Activated B cell treated with CpG ODN at 0.5 μM for 24 hours (primary cell): ENCODE data around the gene DNAJC1. TPM values are rescaled to one million over a fixed set of nuclear protein-coding genes. Genes with fewer than 3 reads are reported as not detected.

Experiments used
- ATAC-seq: fragments of 200-7000 bp; cut with Tn5 transposase; one replicate; pipeline ENCODE4 v1.10.0; 2021; ENCODE audit warnings: low read depth, mild to moderate bottlenecking, moderate library complexity
- CTCF ChIA-PET: fragments of 350-600 bp; sonication (Branson Sonifier 250); formaldehyde crosslinking; loops from one replicate; lab custom pipeline; 2021; ENCODE audit warnings: antibody characterized with exemption; lab: Charles Lee
- POLR2A ChIA-PET: fragments of 350-600 bp; sonication (Branson Sonifier 250); formaldehyde crosslinking; loops from one replicate; lab custom pipeline; 2021; ENCODE audit warnings: antibody characterized with exemption; lab: Charles Lee
- DNase-seq: peaks from one replicate; pipeline ENCODE4 v3.0.0; 2022
- H3K27ac Mint-ChIP-seq: one replicate; pipeline ENCODE4 v1.8.0; 2020; ENCODE audit warnings: mixed read lengths
- H3K27me3 Mint-ChIP-seq: one replicate; pipeline ENCODE4 v1.8.0; 2021; ENCODE audit warnings: mixed read lengths
- H3K36me3 Mint-ChIP-seq: one replicate; pipeline ENCODE4 v1.8.0; 2021; ENCODE audit warnings: low read depth, mixed read lengths
- H3K4me1 Mint-ChIP-seq: one replicate; pipeline ENCODE4 v1.8.0; 2021; ENCODE audit warnings: mixed read lengths
- H3K4me3 Mint-ChIP-seq: one replicate; pipeline ENCODE4 v1.8.0; 2020; ENCODE audit warnings: mild to moderate bottlenecking, mixed read lengths
- H3K9me3 Mint-ChIP-seq: one replicate; pipeline ENCODE4 v1.8.0; 2020; ENCODE audit warnings: mixed read lengths
- intact Hi-C: fragments of 100-400 bp; cut with micrococcal nuclease; formaldehyde crosslinking; loops from one replicate; pipeline ENCODE4 v1.15.1; 2024
- total RNA-seq: library from RNA; stranded (reverse); gene quantifications from 2 replicates; pipeline ENCODE4 v1.2.3, GENCODE V29; 2022
- TF ChIP-seq, protein P1 (sequence below): fragments of 200-600 bp; IDR thresholded peaks from one replicate; pipeline ENCODE4 v1.8.0; 2022; ENCODE audit warnings: antibody characterized with exemption, mild to moderate bottlenecking

DNAJC1 gene
- total RNA-seq, 1 donor from 2014 or later: 10.9 TPM

DNA sequence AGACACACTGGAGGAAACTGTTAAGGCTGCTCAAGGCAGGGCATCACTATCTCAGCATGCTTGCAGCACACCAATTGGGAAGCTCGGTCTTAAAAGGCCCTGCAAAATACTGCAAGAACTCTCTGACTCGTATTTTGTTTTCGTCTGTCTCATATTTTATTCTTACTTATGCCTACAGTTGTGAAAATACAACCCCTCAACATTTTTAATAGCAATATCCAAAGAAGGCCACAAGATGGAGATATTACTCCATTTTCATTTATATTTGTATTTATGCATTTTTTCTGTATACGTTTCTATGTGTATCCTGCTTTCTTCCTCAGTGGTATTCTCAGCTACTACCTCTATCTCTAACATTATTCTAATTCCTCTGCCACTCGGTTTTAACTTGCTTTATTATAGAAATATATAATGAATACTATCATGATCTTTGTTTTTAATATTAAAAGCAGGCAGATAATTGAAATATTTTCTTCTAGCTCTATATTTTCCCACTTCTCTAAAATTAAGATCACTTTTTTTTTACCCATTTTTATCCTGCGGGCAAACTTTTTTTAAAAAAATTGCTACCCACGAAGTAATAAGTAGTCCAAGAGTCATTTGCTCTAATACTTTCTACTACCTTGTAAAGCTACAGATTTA is 10.0 kb downstream of the DNAJC1 start:
- Mint-ChIP-seq H3K27ac (no peak overlapping the region), H3K36me3 (no peaks in the 10 kb centered on the region), H3K9me3 (no peaks in the 10 kb centered on the region), H3K4me1 (no peaks in the 10 kb centered on the region), H3K27me3 (no peaks in the 10 kb centered on the region), H3K4me3 (no peak overlapping the region)
- ChIA-PET CTCF (interaction anchor here (0.6 to 4.5 kb wide), 31 partner anchors 9 to 1300 kb away, joined by 3 to 71 read pairs (median 4); partner anchors contain the start of gene DNAJC1), POLR2A (interaction anchor here (0.7 to 0.9 kb wide), 2 partner anchors 9 to 235 kb away, joined by 4 read pairs; no protein-coding TSS in a partner anchor)
- TF ChIP-seq, protein P1, sequence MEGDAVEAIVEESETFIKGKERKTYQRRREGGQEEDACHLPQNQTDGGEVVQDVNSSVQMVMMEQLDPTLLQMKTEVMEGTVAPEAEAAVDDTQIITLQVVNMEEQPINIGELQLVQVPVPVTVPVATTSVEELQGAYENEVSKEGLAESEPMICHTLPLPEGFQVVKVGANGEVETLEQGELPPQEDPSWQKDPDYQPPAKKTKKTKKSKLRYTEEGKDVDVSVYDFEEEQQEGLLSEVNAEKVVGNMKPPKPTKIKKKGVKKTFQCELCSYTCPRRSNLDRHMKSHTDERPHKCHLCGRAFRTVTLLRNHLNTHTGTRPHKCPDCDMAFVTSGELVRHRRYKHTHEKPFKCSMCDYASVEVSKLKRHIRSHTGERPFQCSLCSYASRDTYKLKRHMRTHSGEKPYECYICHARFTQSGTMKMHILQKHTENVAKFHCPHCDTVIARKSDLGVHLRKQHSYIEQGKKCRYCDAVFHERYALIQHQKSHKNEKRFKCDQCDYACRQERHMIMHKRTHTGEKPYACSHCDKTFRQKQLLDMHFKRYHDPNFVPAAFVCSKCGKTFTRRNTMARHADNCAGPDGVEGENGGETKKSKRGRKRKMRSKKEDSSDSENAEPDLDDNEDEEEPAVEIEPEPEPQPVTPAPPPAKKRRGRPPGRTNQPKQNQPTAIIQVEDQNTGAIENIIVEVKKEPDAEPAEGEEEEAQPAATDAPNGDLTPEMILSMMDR: no peak
- no peak for ATAC-seq
- no peak for DNase-seq
- intact Hi-C loops: loop anchor here (1.0 to 5.0 kb wide), 11 partner anchors 428 to 1534 kb away; no protein-coding TSS in a partner anchor

DNA sequence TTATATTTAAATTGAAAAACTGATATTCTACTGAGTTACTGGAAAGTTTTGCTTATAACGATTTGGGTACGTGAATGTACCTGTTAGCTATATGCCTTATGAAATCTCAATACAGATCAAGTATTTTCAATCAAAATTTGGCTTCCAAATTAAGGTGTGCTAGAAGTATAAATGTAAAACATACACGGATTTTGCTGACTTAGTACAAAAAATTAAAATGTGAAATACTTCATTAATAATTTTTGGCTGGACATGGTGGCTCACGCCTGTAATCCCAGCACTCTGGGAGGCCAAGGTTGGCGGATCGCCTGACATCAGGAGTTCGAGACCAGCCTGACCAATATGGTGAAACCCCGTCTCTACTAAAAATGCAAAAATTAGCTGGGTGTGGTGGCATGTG is 11.7 kb downstream of the DNAJC1 start:
- TF ChIP-seq, protein P1: no peak
- H3K4me1 Mint-ChIP-seq: no peaks in the 10 kb centered on the region
- no peak overlapping the region for H3K4me3 Mint-ChIP-seq
- ChIA-PET CTCF (interaction anchor here (1.1 to 4.5 kb wide), 5 partner anchors 12 to 1002 kb away, joined by 3 to 71 read pairs (median 9); partner anchors contain the start of gene DNAJC1), POLR2A (no interaction called here)
- ATAC-seq: no peak
- no peak overlapping the region for H3K27ac Mint-ChIP-seq
- no peak for DNase-seq
- intact Hi-C loops: loop anchor here (2.0 to 5.0 kb wide), 5 partner anchors 497 to 1536 kb away; no protein-coding TSS in a partner anchor
- no peaks in the 10 kb centered on the region for H3K9me3 Mint-ChIP-seq
- H3K27me3 Mint-ChIP-seq: no peaks in the 10 kb centered on the region
- no peaks in the 10 kb centered on the region for H3K36me3 Mint-ChIP-seq

DNA sequence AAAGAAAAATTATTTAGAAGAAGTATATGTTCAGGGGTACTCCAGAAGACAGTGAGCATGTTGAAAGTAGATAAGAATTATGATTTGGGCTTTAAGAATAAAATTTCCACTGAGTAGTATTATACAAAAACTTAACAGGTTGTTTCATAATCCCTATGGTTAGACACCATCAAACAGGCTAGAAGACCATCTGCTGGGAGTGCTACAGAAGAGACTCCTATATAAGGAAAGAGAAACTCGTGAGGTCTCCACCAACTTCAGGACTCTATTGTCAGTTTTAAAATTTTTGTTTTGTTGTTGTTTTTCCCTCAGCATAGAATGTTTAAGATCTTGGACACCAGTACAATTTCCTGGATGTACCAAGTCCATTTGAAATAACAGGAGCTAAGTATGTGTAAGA is 13.1 kb downstream of the DNAJC1 start:
- no peak for ATAC-seq
- TF ChIP-seq, protein P1: no peak
- no peak overlapping the region for H3K27ac Mint-ChIP-seq
- POLR2A ChIA-PET: no interaction called here
- peaks cover 3% of the 10 kb centered on the region for H3K36me3 Mint-ChIP-seq
- DNase-seq: no peak
- intact Hi-C loops: loop anchor here (5.0 kb wide), 4 partner anchors 582 to 1537 kb away; no protein-coding TSS in a partner anchor
- peaks cover 3% of the 10 kb centered on the region for H3K9me3 Mint-ChIP-seq
- no peaks in the 10 kb centered on the region for H3K4me1 Mint-ChIP-seq
- no peak overlapping the region for H3K4me3 Mint-ChIP-seq
- CTCF ChIA-PET: interaction anchor here (2.0 to 4.5 kb wide), 3 partner anchors 13 to 1000 kb away, joined by 9 to 71 read pairs (median 16); partner anchors contain the start of gene DNAJC1
- H3K27me3 Mint-ChIP-seq: no peaks in the 10 kb centered on the region

DNA sequence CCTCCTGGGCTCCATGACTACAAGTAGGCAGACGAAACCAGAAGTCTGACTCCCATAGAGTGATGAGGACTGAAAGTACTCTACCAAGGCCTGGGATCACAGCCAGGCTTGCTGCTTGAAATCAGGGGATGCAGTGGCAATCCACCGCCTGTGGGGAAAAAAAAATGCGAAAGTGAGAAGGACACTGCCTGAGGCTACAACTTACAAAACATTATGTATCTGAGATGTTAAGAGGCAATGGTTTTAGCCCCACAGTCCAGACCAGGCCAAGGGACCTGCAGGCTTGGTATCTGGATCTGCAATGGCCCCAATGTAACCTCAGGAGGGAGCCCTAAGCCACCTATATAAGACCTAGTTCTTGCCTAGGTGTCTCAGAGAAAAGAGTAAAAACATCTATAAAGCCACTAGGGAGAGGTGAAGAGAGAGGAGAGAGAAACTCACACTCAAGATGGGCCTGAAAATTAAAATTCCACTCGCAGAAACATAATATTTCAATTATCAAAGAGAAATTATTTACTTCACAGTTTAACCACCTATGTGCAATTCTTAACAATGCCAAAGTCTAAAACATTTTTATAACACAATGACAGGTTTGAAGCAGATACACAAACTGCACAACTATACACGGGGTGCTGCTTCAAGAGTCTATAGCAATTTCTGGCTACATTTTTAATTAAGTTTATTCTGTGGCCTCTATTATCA is 13.9 kb downstream of the DNAJC1 start:
- TF ChIP-seq, protein P1: no peak
- peaks cover 3% of the 10 kb centered on the region for H3K36me3 Mint-ChIP-seq
- H3K27ac Mint-ChIP-seq: no peak overlapping the region
- H3K4me3 Mint-ChIP-seq: no peak overlapping the region
- ChIA-PET CTCF (no interaction called here), POLR2A (no interaction called here)
- DNase-seq: no peak
- intact Hi-C loops: loop anchor here (1.0 to 5.0 kb wide), 5 partner anchors 583 to 1538 kb away; no protein-coding TSS in a partner anchor
- ATAC-seq: peak; percentile 68
- peaks cover 3% of the 10 kb centered on the region for H3K9me3 Mint-ChIP-seq
- no peaks in the 10 kb centered on the region for H3K27me3 Mint-ChIP-seq
- H3K4me1 Mint-ChIP-seq: no peaks in the 10 kb centered on the region

DNA sequence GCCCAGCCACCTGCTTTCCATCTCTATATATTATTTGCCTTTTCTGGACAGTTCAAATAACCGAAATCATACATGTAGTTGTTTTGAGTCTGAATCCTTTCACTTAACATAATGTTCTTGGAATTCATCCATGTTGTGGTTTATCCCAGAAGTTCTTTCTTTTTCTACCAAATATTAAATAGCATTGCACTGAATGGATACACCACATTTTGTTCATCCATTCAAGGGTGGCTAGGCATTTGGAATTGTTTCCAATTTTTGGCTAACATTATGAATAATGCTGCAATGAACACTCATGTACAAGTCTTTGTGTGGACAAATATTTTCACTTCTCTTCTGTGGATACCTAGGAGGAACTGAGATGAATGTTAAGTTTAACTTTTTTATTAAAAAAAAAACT is 18.0 kb downstream of the DNAJC1 start:
- H3K4me3 Mint-ChIP-seq: no peak overlapping the region
- H3K27ac Mint-ChIP-seq: no peak overlapping the region
- intact Hi-C loops: no loop called here
- DNase-seq (no peak), ATAC-seq (no peak)
- peaks cover 3% of the 10 kb centered on the region for H3K36me3 Mint-ChIP-seq
- peaks cover 1% of the 10 kb centered on the region for H3K4me1 Mint-ChIP-seq
- H3K27me3 Mint-ChIP-seq: no peaks in the 10 kb centered on the region
- H3K9me3 Mint-ChIP-seq: peaks cover 3% of the 10 kb centered on the region
- TF ChIP-seq, protein P1: no peak
- POLR2A ChIA-PET: no interaction called here
- CTCF ChIA-PET: no interaction called here
